Peyer's patch (tissue), 4 donors: ENCODE data around the gene FAM222A.

Experiments used
- CTCF ChIP-seq, 6 experiments: fragments of 450-650 bp in 4 of 6; fragments of 200-600 bp in 2 of 6; sonication (generic) in 1 of 6; IDR thresholded peaks; one replicate each; pipeline ENCODE4 v1.5.1; 2017 to 2019; ENCODE audit warnings: antibody characterized with exemption in 6 of 6, mild to moderate bottlenecking in 3 of 6, moderate library complexity in 1 of 6
- POLR2A ChIP-seq, 2 donors: fragments of 450-650 bp; IDR thresholded peaks; one replicate each; pipeline ENCODE4 v1.5.1; 2017; ENCODE audit warnings: antibody characterized with exemption in 2 of 2, mild to moderate bottlenecking in 2 of 2, moderate library complexity in 2 of 2

GRCh38 chr12:109759595-109759994, 46.0 kb downstream of the FAM222A start:
- TF ChIP-seq CTCF (IDR thresholded peaks at IDR 0.05) = no peak
- TF ChIP-seq POLR2A (IDR thresholded peaks at IDR 0.05) = no peak
